DND-41 (cell line): ENCODE results near the gene BCAS2.

Experiments
- ATAC-seq: fragments of 200-7000 bp; cut with Tn5 transposase; 3 replicates; pipeline ENCODE4 v1.9.1; 2021; ENCODE audit warnings: low read depth; ENCODE audit not compliant: insufficient read depth
- DNase-seq: peaks from one replicate; pipeline ENCODE4 v3.0.0-alpha.2; 2020
- H2AFZ ChIP-seq: 2 replicates; pipeline ENCODE4 v1.6.0; 2012; ENCODE audit warnings: low read depth, low read length
- H3K27ac ChIP-seq: 2 replicates; pipeline ENCODE4 v1.5.1; 2012; ENCODE audit warnings: low read length, inconsistent platforms
- H3K27me3 ChIP-seq: fragments of 200-600 bp; sonication (generic); 2 replicates; pipeline ENCODE4 v1.6.0; 2012; ENCODE audit warnings: low read length, mild to moderate bottlenecking, inconsistent platforms; ENCODE audit not compliant: insufficient read depth, poor library complexity
- H3K36me3 ChIP-seq: 2 replicates; pipeline ENCODE4 v1.5.1; 2012; ENCODE audit warnings: low read length, inconsistent platforms; ENCODE audit not compliant: insufficient read depth
- H3K4me1 ChIP-seq: 2 replicates; pipeline ENCODE4 v1.5.1; 2012; ENCODE audit warnings: mild to moderate bottlenecking, low read length; ENCODE audit not compliant: insufficient read depth
- H3K4me2 ChIP-seq: 2 replicates; pipeline ENCODE4 v1.6.0; 2012; ENCODE audit warnings: mild to moderate bottlenecking, moderate library complexity, low read length, inconsistent platforms; ENCODE audit not compliant: insufficient read depth
- H3K4me3 ChIP-seq, 2 experiments: fragments of 200-600 bp in 1 of 2; shearing (Covaris generic) in 1 of 2; 2 replicates each; pipeline ENCODE4 v1.5.1; 2012 to 2016; ENCODE audit warnings: inconsistent platforms in 2 of 2, low read length in 2 of 2, mild to moderate bottlenecking in 2 of 2, low read depth in 1 of 2, moderate library complexity in 1 of 2
- H3K79me2 ChIP-seq: 2 replicates; pipeline ENCODE4 v1.6.0; 2012; ENCODE audit warnings: low read length, inconsistent platforms; ENCODE audit not compliant: insufficient read depth
- H3K9ac ChIP-seq: 2 replicates; pipeline ENCODE4 v1.6.0; 2012; ENCODE audit warnings: low read depth, mild to moderate bottlenecking, inconsistent platforms, low read length, moderate library complexity
- H3K9me3 ChIP-seq: 2 replicates; pipeline ENCODE4 v1.5.1; 2012; ENCODE audit warnings: low read length, moderate library complexity, mild to moderate bottlenecking, inconsistent platforms; ENCODE audit not compliant: insufficient read depth, severe bottlenecking
- H4K20me1 ChIP-seq: 2 replicates; pipeline ENCODE4 v1.6.0; 2012; ENCODE audit warnings: low read length; ENCODE audit not compliant: insufficient read depth
- EZH2 ChIP-seq: IDR thresholded peaks from 3 replicates; pipeline ENCODE4 v1.6.1; 2012; ENCODE audit warnings: borderline replicate concordance, low read depth, mild to moderate bottlenecking, moderate library complexity, low read length, inconsistent platforms; ENCODE audit not compliant: severe bottlenecking
- TF ChIP-seq, protein P1 (sequence below): IDR thresholded peaks from 2 replicates; pipeline ENCODE4 v1.5.1; 2012; ENCODE audit warnings: borderline replicate concordance, low read length, moderate library complexity, mild to moderate bottlenecking; ENCODE audit not compliant: poor library complexity, severe bottlenecking; ENCODE audit errors: extremely low read depth

BCAS2 gene

DNA sequence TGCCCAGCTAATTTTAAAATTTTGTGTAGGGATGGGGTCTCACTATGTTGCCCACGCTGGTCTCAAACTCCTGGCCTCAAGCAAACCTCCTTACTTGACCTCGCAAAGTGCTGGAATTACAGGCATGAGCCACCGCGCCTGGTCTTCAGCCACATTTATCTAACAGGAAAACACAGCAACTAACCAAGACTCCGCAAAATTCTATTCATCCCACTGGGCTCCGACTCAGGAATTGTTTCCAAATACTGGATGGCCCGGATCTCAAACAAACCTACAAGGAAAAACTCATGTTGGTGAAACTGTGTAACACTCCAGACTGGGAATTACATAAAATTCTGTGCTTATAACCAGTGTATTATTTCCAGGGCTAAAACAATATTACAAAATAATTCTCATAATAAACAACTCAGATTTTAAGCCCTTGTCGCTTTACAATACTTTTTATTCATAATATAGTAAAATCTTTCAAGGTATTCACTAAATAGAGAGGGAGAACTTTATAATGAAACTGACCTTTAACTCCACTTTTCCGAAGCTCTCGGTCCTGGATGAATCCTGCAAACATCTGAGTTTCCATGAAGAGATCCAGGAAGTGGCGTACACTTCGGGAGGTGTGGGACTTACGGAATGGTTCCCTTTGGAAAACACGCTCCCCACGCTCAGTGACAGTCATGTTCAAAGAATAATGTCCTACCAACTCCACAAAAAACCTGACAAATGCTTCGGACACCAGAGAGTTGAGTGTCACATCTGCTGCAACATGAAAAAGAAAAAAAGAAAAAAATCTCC lies 6.0 kb upstream of the BCAS2 start:
- H2AFZ ChIP-seq: no peak overlapping the region
- H3K4me3 ChIP-seq: no peak overlapping the region
- no peak overlapping the region for H3K9ac ChIP-seq
- H3K27me3 ChIP-seq: peaks cover 5% of the 10 kb centered on the region
- no peak for TF ChIP-seq EZH2
- TF ChIP-seq, protein P1, sequence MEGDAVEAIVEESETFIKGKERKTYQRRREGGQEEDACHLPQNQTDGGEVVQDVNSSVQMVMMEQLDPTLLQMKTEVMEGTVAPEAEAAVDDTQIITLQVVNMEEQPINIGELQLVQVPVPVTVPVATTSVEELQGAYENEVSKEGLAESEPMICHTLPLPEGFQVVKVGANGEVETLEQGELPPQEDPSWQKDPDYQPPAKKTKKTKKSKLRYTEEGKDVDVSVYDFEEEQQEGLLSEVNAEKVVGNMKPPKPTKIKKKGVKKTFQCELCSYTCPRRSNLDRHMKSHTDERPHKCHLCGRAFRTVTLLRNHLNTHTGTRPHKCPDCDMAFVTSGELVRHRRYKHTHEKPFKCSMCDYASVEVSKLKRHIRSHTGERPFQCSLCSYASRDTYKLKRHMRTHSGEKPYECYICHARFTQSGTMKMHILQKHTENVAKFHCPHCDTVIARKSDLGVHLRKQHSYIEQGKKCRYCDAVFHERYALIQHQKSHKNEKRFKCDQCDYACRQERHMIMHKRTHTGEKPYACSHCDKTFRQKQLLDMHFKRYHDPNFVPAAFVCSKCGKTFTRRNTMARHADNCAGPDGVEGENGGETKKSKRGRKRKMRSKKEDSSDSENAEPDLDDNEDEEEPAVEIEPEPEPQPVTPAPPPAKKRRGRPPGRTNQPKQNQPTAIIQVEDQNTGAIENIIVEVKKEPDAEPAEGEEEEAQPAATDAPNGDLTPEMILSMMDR: no peak
- peaks cover 2% of the 10 kb centered on the region for H3K4me1 ChIP-seq
- H3K9me3 ChIP-seq: no peaks in the 10 kb centered on the region
- no peak overlapping the region for H3K4me2 ChIP-seq
- ATAC-seq: no peak
- no peak for DNase-seq
- H4K20me1 ChIP-seq: no peaks in the 10 kb centered on the region
- H3K27ac ChIP-seq: no peak overlapping the region
- no peaks in the 10 kb centered on the region for H3K36me3 ChIP-seq
- no peaks in the 10 kb centered on the region for H3K79me2 ChIP-seq

DNA sequence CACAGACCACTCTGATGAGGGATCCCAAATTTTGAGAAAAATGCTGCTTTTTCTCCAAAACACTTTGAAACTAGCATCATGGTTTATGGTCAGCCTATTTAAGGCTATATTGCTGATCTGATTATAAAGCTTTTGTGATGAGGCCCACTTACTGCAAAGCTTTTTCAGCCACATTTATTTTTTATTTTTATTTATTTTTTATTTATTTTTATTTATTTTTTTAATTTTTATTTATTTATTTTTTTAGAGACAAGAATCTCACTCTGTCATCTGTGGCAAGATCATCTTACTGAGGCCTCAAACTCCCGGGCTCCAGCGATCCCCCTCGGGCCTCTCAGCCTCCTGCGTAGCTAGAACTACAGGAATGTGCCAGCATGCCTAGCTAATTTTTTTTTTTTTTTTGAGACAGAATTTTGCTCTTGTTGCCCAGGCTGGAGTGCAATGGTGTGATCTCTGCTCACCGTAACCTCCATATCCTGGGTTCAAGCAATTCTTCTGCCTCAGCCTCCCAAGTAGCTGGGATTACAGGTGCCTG lies 5.2 kb upstream of the BCAS2 start:
- H3K9me3 ChIP-seq: no peaks in the 10 kb centered on the region
- no peak overlapping the region for H3K27ac ChIP-seq
- H3K36me3 ChIP-seq: no peaks in the 10 kb centered on the region
- TF ChIP-seq EZH2: no peak
- TF ChIP-seq, protein P1: no peak
- H4K20me1 ChIP-seq: no peaks in the 10 kb centered on the region
- 0 out of 2 replicates have a peak, but pooled peaks cover 5% of the 10 kb centered on the region for H3K79me2 ChIP-seq
- ATAC-seq (no peak), DNase-seq (no peak)
- no peak overlapping the region for H3K9ac ChIP-seq
- peaks cover 5% of the 10 kb centered on the region for H3K27me3 ChIP-seq
- no peak overlapping the region for H3K4me2 ChIP-seq
- H3K4me1 ChIP-seq: peaks cover 10% of the 10 kb centered on the region
- no peak overlapping the region for H2AFZ ChIP-seq
- no peak overlapping the region for H3K4me3 ChIP-seq

DNA sequence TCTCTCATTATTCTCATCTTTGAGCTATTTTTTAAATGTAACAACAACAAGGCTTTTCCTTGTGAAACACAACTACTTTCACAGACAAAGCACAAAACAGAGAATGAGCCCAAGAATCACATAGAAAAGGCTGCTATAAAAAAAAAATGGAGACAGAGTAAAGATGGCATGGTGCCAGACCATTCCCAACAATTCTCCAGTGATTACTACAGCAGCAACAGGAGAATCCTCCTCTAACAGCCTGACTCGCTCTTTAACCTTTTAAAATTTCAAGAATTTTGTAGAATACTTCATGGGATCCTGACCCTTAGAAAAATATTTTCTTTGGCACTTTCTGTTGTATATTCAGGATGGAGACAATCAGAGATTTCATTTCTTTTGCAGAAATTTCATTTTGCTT lies 3.8 kb upstream of the BCAS2 start:
- ATAC-seq: no peak
- no peak overlapping the region for H3K4me2 ChIP-seq
- peaks cover 5% of the 10 kb centered on the region for H3K27me3 ChIP-seq
- H3K4me1 ChIP-seq: peaks cover 18% of the 10 kb centered on the region
- no peak overlapping the region for H2AFZ ChIP-seq
- H3K9ac ChIP-seq: no peak overlapping the region
- no peak for DNase-seq
- H4K20me1 ChIP-seq: no peaks in the 10 kb centered on the region
- H3K4me3 ChIP-seq: no peak overlapping the region
- H3K79me2 ChIP-seq: peaks cover 17% of the 10 kb centered on the region
- TF ChIP-seq, protein P1: no peak
- no peak for TF ChIP-seq EZH2
- no peak overlapping the region for H3K27ac ChIP-seq
- no peaks in the 10 kb centered on the region for H3K9me3 ChIP-seq
- H3K36me3 ChIP-seq: peaks cover under 1% of the 10 kb centered on the region; the same call in 1 of the 2 replicates
